Fibroblast of upper back skin (primary cell): ENCODE results near the gene CDHR3.

ENCODE experiments used
- DNase-seq: peaks from one replicate; pipeline ENCODE4 v3.0.0-alpha.2; 2013

Gene CDHR3

GRCh38 chr7:106053109-106053508 lies 90.0 kb downstream of the CDHR3 start:
- DNase-seq, result no peak

- DNase-seq, result no peak
Measured at GRCh38 chr7:106054156-106054910, 91.3 kb downstream of the CDHR3 start.

- DNase-seq, result no peak
Measured at GRCh38 chr7:106054971-106055532, 92.0 kb downstream of the CDHR3 start.

DNA sequence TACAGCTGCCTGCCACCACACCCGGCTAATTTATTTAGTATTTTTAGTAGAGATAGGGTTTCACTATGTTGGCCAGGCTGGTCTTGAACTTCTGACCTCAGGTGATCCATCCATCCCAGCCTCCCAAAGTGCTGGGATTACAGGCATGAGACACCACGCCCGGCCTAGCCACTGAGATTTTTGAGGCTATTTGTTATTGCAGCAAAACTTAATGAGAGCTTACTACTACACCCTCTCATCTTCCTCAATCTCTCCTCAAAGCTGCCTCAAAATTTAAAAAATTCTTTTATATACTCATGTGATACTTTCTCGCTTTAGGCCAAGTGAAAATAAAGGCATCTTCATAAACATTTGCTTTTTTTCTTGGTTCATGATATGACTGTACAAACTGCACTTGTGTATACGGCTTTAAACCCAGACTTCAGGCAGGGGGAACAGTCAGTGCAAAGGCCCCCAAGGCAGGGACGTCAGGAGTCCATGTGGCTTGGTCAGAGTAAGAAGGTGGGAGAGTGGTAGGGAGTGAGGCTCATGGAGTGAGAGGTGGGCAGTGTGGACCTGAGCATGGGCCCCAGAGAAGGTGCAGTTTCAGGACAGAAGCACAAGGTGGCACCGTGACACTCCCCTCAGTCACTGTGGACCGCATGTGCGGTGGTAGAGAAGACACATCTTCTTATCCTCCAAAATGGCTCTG lies 93.6 kb downstream of the CDHR3 start:
- DNase-seq, result peak; percentile 70

GRCh38 chr7:106057204-106057961 lies 94.3 kb downstream of the CDHR3 start:
- no peak for DNase-seq

DNA sequence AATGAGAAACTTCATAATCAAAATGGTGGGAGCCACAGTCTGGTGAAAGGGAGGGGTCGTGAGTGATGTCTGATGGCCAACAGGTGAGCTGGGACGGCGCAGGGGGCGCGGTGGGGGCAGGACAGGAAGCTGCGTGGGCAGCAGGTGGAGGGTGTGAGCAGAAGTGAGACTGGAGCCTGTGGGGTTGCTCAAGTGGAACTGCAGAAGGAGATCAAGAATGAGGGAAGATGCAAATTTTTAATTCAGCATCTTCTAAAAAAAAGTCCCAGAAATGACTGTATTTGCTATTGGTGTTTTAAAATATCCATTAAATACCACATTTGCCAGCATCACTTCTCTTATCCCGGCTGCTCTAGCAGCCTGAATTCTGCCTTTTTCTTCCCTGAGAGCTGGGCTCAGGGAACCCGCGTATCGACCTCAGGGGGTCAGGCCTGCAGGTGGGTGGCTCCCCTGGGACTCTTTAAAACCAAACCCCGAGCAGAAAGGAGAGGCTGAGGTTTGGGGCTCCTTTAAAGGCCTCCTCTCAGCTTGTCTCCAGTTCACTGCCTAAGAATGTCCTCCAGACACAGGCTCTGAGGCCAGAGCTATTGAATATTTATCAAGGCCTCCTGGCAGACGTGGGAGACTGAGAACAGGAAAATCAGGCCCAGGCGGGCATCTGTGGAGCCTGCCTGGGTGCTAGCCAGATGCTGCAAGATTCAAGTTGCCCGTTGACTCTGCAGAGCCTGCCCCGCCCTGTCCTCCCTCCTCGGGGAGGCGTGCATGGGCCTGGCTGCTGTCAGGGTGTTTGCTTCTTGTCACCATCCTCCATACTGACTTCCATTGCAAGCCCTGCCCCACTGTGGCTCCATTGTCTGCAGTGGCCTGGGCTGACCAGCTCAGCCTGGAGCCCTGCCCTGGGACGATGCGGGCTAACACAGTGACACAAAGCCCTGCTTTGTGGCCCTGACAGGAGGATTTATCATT lies 95.2 kb downstream of the CDHR3 start:
- DNase-seq, result no peak

GRCh38 chr7:106058928-106059324 lies 95.9 kb downstream of the CDHR3 start:
- DNase-seq, result no peak

- DNase-seq, result no peak
Measured at GRCh38 chr7:106059556-106059955, 96.5 kb downstream of the CDHR3 start.

DNA sequence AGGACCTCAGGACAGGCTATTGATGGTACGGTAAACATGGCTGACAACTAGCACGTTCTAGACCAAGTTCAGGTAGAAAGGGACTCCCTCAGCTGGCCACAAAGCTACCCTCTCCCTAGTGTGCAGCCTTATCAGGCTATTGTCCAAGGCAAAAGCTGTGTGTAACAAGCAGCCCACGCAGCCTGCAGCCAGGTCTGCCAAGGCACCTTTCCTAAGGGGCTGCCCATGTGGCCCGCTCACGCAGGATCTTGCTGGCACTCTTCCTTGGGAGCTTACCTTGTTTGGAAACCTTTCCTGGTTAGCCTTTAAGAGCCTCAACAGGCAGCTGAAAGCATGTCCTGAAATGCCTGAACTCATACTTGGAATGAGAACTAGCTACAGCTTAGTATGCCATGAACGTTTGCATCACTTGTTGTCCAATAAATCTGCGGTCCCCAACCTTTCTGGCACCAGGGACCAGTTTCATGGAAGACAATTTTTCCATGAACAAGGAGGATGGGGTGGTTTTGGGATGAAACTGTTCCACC lies 97.4 kb downstream of the CDHR3 start:
- DNase-seq, result no peak

DNA sequence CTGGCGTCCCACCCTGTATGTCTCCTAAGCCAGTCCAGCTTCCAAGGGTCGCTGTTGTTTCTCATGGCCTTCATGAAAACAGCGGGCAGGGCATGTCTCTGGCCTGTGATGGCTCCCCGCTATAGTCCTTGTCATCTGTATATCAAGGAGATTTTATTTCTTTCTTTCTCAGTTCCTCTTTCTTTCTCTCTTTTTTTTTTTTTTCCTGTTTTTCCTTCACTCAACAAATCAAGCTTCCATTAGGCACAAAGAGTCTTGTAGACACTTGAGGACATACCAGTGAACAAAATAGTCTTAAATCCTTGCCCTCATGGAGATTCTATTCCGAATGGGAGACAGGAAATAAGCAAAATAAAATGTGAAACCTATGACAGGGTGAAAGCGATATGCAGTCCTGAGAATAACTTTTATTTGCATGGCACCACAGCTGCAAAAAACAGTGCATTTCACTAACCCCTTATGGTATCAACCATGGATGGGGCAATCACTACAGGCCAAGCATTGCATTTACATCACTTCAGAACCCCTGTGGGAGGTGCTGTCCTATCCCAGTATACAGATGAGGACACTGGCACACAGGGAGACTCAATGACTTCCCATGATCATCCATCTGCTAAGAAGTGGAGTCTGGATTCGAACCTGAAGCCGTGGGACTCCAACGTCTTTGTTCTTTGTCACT lies 98.4 kb downstream of the CDHR3 start:
- DNase-seq, result no peak

DNA sequence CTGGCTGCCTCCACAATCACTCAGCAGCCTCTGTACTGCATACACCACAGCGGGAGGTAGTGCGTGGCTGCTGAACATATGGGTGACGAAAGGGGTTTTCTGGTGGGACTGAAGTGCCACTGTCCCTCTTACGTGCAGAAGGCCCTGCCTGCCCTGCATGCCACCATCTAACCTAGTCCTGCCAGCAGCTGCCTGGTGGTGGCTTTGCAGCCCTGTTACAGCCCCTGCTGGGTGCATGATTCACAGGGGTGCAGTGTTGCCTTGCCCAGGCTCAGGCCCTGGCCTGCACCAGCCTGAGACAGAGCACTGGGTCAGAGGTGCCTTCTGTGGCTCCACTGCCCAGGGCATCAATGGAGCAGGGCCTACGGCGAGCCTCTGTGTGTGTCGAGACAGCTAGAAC lies 98.9 kb downstream of the CDHR3 start:
- no peak for DNase-seq

DNA sequence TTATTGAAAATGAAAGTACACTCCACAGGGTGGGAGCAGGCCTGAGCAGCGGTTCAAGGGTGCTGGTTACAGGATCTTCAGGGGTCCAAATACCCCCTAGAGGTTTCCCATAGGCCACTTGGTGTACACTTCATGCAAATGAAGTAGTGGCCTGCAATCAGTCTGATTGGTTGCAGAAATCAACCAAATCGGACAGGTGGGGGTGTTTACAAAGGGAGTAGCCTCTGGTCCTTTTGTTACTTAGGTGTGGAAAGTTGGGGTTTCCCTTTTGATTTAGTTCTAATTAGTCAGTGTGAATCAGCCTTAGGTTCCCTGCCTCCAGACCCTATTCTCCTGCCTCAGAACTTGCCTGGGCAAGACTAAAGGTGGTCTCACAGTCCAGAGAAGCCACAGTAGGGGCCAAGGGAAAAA lies 99.5 kb downstream of the CDHR3 start:
- no peak for DNase-seq

- no peak for DNase-seq
Measured at GRCh38 chr7:106063024-106063423, 100.0 kb downstream of the CDHR3 start.

DNA sequence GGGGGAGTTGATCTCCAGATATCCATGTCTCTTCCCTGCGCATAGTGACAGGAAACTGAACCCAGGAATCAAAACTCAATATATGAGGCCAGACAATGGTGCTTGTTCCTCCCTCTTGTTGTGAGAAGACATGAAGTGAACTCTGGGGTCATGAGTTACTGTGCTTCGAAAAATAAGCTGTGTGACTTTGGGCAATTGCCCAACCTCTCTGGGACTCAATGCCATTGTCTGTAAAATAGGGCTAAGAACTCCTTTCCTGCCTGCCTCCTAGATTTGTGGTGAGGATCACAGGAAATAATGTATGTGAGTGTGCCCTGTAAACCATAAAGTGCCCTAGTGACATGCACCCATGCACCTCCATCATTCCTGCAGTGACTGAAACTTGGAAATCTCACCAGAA lies 100.6 kb downstream of the CDHR3 start:
- no peak for DNase-seq

- no peak for DNase-seq
Measured at GRCh38 chr7:106064316-106064715, 101.3 kb downstream of the CDHR3 start.

- DNase-seq, result peak; percentile 91
Measured at GRCh38 chr7:106064771-106065574, 101.9 kb downstream of the CDHR3 start.

DNA sequence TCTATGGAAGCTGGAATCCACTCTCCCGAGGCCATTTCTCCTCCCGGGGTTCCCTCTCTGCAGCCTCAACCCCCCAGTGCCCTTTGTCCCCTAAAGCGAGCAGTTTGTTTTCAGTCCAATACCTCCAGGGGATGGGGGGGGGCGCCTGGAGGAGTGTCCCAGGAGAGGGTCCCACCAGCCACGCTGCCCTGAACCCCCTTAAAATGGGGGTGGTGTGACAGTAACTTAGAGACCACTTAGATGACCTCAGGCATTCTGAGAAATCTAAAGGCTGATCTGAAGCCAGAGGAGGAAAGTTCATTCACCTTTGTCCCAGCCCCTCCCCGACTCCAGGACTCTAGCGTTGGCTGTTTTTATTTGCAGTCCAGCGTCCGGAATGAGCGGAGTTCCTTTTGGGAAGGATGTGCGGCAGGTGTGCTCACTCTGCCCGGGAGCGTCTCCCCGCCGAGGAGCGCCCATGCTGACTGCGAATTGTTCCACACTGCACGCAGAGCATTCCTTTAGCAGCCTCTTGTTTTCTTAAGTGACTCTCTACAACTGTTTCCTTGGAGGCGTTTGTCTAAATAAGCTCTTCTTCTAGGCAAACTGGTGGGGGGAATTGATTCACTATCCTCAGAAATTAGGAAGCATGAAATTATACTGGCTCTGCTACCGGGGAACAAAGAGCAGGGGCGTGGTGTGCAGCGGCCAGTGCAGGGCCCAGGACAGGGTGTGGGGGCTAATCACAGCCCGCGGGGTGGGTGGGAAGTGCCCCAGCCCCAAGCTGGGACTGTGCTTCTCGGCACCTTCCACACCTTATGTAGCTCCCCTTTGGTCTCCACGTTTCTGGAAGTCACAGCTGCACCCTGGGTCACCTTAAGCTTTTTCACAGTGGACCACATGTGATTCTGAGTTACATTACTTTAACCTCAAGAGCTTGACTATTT lies 102.8 kb downstream of the CDHR3 start:
- DNase-seq, result no peak

- DNase-seq, result no peak
Measured at GRCh38 chr7:106067678-106068077, 104.6 kb downstream of the CDHR3 start.

GRCh38 chr7:106068538-106068961 lies 105.5 kb downstream of the CDHR3 start:
- no peak for DNase-seq
